ENCODE measurements around the gene DNAH3. TPM values are rescaled to one million over a fixed set of nuclear protein-coding genes. Genes with fewer than 3 reads are reported as not detected.

The DNAH3 gene
- total RNA-seq, 4 donors from 2014 or later = 0.66 TPM; not detected in 3

- no peak for TF ChIP-seq CTCF (IDR thresholded peaks at IDR 0.05; ENCODE audit: low read depth)
Observed at GRCh38 chr16:20957153-20957552, 193.5 kb downstream of the DNAH3 start.

- no peak for TF ChIP-seq CTCF (IDR thresholded peaks at IDR 0.05; ENCODE audit: low read depth)
Observed at GRCh38 chr16:20956319-20956718, 194.3 kb downstream of the DNAH3 start.

- TF ChIP-seq CTCF (IDR thresholded peaks at IDR 0.05; ENCODE audit: low read depth) = no peak
Observed at GRCh38 chr16:20954574-20954973, 196.1 kb downstream of the DNAH3 start.

- TF ChIP-seq CTCF (IDR thresholded peaks at IDR 0.05; ENCODE audit: low read depth) = no peak
Observed at GRCh38 chr16:20952139-20952920, 198.3 kb downstream of the DNAH3 start.

GRCh38 chr16:20950294-20950693, 200.4 kb downstream of the DNAH3 start:
- no peak for TF ChIP-seq CTCF (IDR thresholded peaks at IDR 0.05; ENCODE audit: low read depth)

- no peak for TF ChIP-seq CTCF (IDR thresholded peaks at IDR 0.05; ENCODE audit: low read depth)
Observed at GRCh38 chr16:20949660-20950059, 201.0 kb downstream of the DNAH3 start.

GRCh38 chr16:20948444-20948843, 202.2 kb downstream of the DNAH3 start:
- no peak for TF ChIP-seq CTCF (IDR thresholded peaks at IDR 0.05; ENCODE audit: low read depth)
